Measurements from ENCODE around the gene C5.

GRCh38 chr9:121023064-121023463 lies 27.0 kb downstream of the C5 start:
- TF ChIP-seq, protein P1, sequence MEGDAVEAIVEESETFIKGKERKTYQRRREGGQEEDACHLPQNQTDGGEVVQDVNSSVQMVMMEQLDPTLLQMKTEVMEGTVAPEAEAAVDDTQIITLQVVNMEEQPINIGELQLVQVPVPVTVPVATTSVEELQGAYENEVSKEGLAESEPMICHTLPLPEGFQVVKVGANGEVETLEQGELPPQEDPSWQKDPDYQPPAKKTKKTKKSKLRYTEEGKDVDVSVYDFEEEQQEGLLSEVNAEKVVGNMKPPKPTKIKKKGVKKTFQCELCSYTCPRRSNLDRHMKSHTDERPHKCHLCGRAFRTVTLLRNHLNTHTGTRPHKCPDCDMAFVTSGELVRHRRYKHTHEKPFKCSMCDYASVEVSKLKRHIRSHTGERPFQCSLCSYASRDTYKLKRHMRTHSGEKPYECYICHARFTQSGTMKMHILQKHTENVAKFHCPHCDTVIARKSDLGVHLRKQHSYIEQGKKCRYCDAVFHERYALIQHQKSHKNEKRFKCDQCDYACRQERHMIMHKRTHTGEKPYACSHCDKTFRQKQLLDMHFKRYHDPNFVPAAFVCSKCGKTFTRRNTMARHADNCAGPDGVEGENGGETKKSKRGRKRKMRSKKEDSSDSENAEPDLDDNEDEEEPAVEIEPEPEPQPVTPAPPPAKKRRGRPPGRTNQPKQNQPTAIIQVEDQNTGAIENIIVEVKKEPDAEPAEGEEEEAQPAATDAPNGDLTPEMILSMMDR (IDR thresholded peaks at IDR 0.05): no peak
- TF ChIP-seq IRF1 (CRISPR knock-in tag; IDR thresholded peaks at IDR 0.05) (no peak), NR2C2 (CRISPR knock-in tag; IDR thresholded peaks at IDR 0.05) (no peak), FOXP4 (CRISPR knock-in tag; IDR thresholded peaks at IDR 0.05) (no peak), KAT7 (CRISPR knock-in tag; IDR thresholded peaks at IDR 0.05; ENCODE audit: borderline replicate concordance) (no peak), CBFB (CRISPR knock-in tag; IDR thresholded peaks at IDR 0.05; ENCODE audit: low read depth) (no peak), NFYB (CRISPR knock-in tag; conservative IDR thresholded peaks at IDR 0.05; ENCODE audit: low read depth) (no peak), CREB1 (CRISPR knock-in tag; IDR thresholded peaks at IDR 0.05) (no peak)
- TF ChIP-seq, protein P2, sequence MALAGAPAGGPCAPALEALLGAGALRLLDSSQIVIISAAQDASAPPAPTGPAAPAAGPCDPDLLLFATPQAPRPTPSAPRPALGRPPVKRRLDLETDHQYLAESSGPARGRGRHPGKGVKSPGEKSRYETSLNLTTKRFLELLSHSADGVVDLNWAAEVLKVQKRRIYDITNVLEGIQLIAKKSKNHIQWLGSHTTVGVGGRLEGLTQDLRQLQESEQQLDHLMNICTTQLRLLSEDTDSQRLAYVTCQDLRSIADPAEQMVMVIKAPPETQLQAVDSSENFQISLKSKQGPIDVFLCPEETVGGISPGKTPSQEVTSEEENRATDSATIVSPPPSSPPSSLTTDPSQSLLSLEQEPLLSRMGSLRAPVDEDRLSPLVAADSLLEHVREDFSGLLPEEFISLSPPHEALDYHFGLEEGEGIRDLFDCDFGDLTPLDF (CRISPR knock-in tag; IDR thresholded peaks at IDR 0.05): no peak

All from WTC11 (cell line).